NCI-H524 (cell line): Measurements from ENCODE around the gene SPINK1.
A peak's percentile ranks its signal among the peaks of the same experiment; 100 is the strongest.
"Not testable (repeated sequence)": the region's sequence is repeated elsewhere in the genome, so short reads cannot be mapped to it uniquely, and the experiment has no call there.

Experiments
- DNase-seq, 2 experiments: peaks; one replicate each; lab custom pipeline; 2025; lab: John Stamatoyannopoulos, UW

Gene SPINK1, protein sequence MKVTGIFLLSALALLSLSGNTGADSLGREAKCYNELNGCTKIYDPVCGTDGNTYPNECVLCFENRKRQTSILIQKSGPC

DNA sequence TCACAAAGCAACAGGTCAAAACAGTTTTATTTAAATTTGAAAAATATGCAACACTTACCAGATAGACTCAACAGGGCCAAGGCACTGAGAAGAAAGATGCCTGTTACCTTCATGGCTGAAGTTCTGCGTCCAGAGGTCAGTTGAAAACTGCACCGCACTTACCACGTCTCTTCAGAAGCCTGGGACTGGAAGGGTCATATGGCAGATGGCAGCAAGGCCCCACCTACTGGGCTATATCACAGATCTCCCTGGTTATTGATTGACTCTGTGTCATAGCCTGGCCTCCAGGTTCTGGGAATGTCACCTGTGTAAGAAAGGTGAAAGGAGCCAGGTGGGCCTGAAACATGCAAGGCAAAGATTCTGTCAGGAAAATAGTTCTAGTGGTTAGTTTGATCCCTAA is at the start of gene SPINK1:
Gene SPINK1 (minus strand): TSS at position 207 of the 400 bp plus-strand sequence. CDS start 94 bp downstream, at position 113.
- no peak for DNase-seq

DNA sequence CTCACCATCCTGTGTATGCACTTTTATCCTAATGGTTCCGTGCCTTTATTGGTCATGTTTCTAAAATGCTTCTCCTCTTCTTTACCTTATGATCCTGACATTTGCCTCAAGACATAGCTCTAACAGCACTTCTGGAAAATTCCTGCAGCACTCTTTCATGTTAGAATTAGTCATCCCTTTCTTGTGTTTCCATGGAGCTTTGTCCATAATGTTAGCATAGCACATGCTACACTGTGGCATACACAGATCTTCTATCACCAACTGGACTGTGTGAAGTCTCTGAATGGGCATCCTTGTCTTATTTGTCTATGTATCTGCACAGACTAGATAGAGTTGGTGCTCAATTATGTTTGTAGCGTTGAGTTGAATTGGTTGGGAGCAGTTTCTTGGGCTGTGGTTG is 49.0 kb upstream of the SPINK1 start:
- no peak for DNase-seq

DNA sequence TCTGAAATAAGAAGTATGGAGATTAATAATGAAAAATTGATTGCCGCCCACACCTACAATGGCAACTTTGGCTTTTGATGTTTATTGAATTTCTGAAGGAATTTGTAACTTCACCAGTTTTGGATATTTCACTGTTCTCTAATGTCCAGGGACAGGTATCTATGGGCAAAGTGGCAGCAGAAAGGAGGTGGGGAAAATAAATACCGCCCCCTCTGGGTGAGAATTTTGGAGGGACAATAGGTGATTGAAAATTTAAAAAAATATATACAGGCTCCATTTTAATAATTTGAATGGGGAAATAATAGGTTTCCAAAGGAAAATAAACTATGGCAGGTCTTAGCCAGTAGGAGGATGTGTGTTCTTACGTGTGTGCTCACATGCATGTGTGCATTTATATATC is 48.3 kb upstream of the SPINK1 start:
- DNase-seq, result no peak

DNA sequence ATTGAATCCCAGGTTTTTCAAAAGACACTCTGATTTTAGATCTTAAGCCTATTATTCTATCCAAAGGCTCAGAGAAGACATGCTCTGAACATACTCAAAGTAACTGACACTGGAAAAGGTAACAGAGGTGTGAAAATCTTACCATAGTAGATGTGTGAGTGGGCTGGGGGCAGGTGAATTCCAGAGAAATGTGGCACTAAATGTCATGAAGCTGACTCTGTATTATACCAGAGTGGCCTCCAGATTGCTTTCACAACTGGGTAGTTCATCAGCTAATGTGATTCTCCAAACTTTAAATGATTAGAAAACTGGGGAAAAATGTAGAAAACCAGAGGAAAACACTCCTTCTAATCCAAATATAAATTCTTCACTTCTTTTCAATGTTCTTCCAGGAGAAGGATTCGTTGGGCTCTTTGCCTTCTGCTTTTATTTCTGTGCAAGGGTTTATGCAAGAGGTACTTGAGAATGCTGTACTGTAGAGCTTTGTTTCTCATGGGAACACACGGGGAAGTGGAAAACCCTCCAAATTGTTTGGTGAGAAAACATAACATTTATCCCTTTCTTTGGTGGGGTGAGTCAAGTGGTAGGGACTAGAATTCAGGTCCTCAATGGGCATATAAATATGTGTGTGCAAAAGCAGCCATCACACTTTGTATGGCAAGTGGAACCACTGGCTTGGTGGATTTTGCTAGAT is 46.7 kb upstream of the SPINK1 start, which contains the start of gene SCGB3A2:
Gene SCGB3A2 (plus strand): TSS at position 646 of the 694 bp plus-strand sequence. CDS start 93 bp downstream, outside the sequence.
- DNase-seq, result no peak

DNA sequence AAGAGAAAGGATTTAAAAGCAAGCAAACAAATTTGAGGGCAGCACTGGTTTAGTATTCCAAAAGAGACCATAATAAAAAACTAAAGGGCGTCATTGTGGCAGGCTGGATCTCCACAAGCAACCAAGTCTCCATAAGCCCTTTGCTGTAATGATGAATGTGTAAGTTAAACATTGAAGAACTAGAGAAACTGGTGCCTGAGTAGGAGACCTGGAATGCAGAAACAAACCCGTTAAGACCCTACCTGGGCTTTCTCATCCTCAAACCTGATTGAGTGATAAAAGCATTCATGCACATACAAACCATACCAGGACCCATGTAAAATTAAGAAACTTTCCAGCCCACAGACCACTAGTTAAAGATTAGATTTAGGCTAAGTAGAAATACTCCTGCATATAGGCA is 45.2 kb upstream of the SPINK1 start:
- DNase-seq, result no peak

DNA sequence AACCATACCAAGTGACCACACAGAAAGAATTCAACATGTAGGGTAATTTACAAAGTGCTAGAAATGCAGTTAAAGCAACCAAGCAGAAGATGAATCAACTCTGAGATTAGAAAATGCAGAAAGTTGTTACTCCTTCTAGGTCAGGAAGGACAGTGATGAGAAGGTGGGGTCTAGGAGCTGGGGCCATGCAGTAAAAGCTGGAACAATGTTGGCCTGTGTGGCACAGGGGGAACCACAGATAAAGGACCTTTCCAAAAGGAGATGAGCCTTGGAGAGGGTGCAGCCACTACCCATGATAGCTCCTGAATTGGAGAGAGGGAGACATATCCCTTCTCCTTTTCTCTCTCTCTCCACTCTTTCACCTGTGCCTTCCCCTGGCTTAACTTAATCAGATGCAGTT is 44.7 kb upstream of the SPINK1 start:
- no peak for DNase-seq

DNA sequence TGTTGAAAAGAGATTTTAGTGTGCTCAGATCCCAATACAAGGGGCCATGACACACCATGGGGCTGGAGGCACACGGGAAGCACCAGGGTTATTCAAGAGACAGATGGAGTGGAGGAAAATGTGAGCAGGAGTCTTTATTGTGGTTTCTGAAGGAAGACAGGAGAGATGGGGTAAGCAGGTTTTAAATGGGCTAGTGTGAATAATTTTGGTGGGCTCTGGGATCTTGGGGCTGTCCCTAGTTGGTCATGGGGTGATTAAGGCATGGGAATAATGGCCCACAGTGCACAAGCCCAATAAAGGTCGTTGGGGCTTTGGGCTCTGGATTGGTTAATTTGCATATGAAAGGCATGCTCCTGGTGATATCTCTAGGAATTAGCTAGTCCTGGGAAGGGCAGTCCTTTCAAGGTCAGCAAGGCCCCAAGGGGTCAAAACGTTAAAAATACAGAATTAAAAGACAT is 43.5 kb upstream of the SPINK1 start:
- no peak for DNase-seq

DNA sequence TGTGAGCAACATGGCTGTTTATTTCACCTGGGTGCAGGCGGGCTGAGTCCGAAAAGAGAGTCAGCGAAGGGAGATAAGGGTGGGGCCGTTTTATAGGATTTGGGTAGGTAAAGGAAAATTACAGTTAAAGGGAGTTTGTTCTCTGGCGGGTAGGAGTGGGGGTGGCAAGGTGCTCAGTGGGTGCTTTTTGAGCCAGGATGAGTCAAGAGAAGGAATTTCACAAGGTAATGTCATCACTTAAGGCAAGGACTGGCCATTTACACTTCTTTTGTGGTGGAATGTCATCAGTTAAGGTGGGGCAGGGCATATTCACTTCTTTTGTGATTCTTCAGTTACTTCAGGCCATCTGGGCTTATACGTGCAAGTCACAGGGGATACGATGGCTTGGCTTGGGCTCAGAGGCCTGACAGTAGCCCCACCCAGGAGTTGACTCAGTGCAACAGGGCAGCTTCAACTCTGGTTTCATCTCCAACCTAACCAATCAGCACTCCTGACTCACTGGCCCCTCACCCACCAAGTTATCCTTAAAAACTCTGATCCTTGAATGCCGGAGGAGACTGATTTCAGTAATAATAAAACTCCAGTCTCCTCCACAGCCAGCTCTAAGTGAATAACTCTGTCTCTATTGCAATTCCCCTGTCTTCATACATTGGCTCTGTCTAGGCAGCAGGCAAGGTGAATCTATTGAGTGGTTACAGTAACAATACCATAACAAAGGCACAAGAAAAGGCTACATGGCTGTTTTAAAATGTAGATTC is 42.8 kb upstream of the SPINK1 start:
- not testable (repeated sequence) for DNase-seq

DNA sequence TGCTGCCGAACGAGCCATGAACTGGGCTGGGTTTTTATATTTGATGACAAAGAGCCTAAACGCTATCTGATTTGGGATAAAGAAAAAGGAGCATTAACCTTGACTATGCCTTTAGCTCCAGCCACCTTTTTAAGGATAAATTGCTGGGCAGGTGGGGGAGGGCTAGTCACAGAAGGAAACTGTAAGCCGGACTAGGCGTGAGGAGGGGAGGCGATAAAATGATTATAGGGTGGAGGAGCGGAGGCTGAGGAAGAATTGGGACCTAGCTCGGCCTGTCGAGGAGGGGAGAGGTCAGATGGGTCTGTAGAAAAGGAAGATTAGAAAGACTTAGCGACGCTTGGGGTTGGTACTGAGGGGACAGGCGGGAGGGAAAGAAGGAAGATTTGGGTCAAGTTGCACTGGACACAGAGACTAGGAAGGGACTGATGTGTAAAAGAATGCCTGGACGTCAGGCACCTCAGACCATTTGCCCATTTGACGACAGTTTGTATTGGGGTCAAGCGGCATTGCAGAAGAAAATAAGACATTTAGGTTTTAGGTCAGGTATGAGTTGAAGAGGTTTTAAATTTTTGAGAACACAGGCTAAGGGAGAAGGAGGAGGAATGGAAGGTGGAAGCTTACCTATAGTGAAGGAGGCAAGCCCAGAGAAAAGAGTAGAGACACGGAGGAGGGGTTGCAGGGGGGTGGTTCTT is 41.4 kb upstream of the SPINK1 start:
- DNase-seq, result not testable (repeated sequence)

DNA sequence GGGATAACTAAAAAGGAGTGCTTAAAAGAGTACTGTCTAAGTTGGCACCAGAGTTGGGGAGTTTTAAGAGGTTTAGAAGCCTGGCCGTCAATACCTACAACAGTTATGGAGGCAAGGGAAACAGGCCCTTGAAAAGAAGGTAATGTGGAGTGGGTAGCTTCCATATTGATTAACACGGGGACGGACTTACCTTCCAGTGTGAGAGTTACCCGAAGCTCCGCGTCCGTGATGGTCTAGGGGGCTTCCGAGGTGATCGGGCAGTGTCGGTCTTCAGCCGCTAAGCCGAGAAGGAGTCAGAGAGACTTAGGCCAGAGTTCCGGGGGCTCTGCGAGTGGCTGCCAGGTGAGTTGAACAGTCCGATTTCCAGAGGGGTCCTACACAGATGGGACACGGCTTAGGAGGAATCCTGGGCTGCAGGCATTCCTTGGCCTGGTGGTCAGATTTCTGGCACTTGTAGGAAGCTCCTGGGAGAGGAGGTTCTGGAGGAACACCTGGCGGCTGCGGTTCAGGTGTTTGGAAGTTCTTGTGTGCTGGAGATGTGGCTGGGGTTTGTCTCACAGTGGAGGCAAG is 40.6 kb upstream of the SPINK1 start:
- DNase-seq, result not testable (repeated sequence)

DNA sequence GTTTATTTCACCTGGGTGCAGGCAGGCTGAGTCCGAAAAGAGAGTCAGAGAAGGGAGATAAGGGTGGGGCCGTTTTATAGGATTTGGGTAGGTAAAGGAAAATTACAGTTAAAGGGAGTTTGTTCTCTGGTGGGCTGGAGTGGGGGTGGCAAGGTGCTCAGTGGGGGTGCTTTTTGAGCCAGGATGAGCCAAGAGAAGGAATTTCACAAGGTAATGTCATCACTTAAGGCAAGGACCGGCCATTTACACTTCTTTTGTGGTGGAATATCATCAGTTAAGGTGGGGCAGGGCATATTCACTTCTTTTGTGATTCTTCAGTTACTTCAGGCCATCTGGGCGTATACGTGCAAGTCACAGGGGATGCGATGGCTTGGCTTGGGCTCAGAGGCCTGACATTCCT is 38.4 kb upstream of the SPINK1 start:
- DNase-seq, result not testable (repeated sequence)

DNA sequence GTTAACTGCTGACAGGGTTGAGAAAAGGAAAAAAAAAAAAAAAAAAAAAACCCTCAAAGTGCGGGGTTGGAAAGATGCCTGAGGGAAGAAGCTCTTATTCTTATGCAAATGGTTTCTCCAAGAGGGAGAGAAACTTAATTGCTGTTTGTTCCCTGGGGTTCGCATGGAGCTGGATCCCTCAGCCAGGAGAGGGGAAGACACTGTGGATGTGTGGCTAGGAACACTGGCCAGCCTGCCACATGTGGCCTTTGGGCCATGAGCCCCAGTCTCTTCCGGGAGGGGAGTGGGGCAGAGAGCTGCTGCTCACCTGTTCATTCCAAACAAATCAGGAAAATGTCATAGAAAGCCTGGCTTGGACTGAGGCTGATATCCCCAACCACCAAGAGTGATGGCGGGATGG is 37.6 kb upstream of the SPINK1 start:
- no peak for DNase-seq

DNA sequence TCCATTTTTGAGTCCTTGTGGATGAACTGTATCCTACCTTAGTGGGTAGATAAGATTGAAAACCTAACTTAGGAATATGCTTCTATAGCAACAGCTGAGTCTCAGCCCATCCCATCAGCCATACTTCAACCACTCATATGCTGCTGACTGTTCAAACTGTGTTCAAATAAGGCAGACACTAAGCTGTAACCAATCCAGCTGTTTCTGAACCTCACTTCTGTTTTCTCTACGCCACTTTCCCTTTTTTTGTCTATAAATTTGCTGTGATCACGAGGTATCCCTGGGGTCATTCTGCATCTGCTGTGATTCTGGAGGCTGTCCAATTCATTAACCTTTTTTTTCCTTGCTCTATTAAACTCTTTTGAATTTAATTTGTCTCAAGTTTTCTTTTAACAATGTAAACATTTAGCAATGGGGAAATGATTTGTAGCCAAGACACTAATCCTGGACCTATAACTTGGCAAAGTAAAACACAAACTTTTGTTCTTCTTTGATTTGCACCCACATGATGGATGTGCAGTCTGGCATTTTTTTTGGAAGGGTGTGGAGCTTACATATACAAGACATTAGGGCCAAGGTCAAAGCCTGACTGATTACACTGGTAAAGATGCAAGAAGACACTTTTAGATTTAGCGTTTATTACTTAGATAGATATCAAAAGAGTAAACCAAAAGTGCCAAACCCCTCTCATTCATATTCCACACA is 32.1 kb upstream of the SPINK1 start:
- DNase-seq, result no peak

DNA sequence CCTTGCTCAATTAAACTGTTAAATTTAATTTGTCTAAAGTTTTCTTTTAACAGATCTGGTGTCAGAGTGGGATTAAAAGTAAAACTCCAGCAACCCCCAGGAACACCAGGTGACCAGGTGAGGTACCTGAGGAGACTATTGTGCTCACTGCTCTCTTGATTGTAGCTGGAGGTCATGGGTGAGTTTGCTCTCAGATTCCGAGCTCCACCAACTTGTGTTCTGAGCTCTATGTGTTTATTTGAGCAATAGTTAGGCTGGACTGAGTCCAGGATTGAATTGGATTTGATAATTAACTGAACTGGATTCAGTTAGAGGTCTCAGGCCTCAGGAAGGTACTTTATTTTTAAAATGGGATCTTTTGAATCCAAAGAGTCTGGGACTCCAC is 29.2 kb upstream of the SPINK1 start:
- DNase-seq, result no peak

DNA sequence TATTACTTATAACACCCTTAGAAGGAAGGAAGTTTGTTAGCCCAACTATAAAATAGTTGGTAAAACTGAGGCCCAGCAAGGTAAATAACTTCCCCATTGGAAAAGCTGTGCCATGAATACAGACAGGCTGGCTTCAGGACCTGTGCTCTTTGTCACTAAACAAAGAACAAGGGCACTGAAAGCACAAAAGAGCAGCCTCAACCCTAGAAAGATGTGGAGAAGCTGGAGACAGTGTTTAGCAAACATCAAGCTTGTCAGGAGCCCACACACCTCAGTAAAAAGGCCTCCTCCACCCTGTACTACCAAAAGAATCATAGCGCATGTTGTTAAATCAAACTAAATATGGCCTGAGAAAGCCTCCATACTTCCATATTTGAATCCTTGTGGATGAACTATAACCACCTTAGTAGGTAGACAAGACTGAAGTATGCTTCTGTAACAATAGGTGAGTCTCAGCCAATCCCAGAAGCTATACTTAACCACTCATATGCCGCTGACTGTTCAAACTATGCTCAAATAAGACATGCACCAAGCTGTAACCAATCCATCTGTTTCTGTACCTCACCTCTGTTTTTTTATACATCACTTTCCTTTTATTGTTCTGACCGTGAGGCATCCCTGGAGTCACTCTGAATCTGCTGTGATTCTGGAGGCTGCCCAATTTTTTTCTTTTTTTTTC is 28.6 kb upstream of the SPINK1 start:
- DNase-seq, result no peak

DNA sequence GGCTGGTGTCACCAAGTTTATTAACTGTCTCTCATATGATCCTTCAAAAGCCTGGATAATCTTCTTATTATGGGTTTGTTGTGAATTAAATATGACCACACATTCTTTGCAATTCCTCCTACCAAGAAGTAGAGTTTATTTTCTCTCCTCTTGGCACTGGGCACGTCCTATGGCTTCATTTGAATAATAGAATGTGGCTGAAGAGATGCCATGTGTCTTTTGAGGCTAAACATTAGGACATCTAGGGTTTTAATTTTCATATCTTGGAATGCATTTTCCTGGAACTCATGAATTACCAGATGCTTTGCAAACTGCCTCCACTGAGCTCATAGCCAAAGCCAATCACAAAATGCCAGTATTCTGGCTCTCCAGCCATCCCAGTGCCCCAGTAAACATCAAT is 27.1 kb upstream of the SPINK1 start:
- DNase-seq, result no peak

DNA sequence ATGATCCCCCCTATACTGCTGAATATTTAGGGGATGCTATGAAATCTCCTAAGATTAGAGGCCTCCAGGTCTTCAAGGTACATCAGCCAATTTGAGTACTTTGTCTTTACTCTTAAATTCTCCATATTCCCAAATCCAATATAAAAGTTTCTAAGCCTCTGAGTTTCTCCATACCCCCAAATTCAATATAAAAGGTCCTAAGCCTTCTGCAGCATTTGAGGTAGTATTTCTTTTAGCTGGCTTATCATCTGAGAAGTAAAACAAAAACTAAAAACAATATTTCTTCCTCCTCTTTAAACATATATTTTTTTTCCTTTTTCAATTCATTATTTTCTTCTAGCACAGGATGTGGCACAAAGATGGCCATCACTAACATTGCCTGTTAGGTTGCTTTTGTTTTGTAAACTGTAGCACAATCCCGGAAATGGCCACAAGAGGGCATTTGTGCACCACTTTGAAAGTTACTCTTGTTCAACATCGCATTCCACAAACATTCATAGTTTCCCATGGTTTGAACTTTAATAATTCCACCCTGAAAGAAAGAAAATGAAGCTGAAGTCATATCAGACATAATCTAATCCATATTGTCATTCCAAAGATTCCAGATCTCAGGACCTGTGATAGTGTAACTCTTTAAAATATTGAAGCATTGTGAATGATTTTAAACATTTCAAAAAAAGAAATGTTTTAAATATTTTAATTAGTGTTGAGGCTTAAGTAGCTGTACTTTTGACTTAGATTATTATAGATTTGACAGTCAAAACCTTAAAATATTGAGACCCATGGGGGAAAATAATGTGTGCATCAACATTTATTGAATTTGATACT is 26.0 kb upstream of the SPINK1 start:
- peak; percentile 9 to 63 for DNase-seq

DNA sequence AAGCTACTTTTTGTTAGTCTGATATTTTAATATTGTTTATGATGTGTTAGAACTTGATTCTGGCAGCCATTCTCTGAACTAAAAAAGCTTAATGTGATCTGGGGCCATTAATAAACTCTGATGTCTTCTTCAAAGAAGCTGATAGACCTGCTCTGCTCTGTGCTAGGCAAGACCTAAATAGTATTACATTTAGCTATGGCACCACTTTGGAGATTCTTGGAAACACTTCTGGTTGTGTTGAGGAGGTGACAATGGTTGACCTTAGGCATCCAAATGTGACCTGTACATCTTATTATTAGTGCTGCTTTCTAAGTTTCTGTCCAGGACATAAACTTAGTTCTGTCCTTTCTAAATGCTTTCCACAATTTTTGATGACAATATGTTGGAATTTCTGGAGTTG is 25.3 kb upstream of the SPINK1 start:
- no peak for DNase-seq

DNA sequence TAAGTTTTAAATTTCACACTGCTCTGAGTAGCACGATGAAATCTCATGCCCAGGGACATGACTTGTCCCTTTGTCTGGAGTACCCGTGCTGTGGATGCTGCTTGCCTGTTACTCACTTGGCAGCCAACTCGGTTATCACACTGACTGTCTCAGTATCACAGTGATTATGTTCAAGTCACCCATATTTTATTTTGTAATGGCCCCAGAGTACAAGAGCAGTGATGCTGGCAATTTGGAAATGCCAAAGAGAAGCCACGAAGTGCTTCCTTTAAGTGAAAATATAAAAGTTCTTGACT is 24.3 kb upstream of the SPINK1 start:
- DNase-seq, result no peak
